GM12864 (cell line): ENCODE results near the gene CLEC11A.

ENCODE experiments used
- DNase-seq: peaks from one replicate; pipeline ENCODE4 v3.0.0-alpha.2; 2011; ENCODE audit warnings: low read depth
- H3K4me3 ChIP-seq: 2 replicates; pipeline ENCODE4 v1.5.1; 2011; ENCODE audit warnings: mild to moderate bottlenecking, low read depth, low read length, control low read depth
- TF ChIP-seq, protein P1 (sequence below): IDR thresholded peaks from 2 replicates; pipeline ENCODE4 v1.5.1; 2011; ENCODE audit warnings: low read depth, mild to moderate bottlenecking, moderate library complexity, low read length, control low read depth, inconsistent platforms; ENCODE audit errors: missing control alignments

CLEC11A gene

DNA sequence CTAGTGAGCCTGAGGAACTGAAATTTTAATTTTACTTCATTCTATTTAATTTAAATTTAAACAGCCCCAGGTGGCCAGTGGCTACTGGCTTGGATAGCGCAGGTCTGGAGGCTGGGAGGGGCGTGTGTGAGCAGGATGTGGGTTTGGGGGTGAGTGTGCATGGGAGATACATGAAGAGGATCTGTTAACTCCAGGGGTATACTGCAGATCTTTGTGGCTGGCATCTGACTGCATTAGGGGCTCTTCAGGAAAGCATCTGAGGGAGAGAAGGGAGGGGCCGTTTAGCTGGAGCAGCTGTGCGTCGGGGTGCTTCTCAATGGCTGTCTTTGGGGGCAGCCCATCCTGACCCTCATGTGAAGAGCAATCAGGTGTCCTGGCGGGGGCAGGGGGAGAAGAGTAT lies 10.3 kb upstream of the CLEC11A start:
- H3K4me3 ChIP-seq: no peak overlapping the region
- no peak for DNase-seq
- TF ChIP-seq, protein P1, sequence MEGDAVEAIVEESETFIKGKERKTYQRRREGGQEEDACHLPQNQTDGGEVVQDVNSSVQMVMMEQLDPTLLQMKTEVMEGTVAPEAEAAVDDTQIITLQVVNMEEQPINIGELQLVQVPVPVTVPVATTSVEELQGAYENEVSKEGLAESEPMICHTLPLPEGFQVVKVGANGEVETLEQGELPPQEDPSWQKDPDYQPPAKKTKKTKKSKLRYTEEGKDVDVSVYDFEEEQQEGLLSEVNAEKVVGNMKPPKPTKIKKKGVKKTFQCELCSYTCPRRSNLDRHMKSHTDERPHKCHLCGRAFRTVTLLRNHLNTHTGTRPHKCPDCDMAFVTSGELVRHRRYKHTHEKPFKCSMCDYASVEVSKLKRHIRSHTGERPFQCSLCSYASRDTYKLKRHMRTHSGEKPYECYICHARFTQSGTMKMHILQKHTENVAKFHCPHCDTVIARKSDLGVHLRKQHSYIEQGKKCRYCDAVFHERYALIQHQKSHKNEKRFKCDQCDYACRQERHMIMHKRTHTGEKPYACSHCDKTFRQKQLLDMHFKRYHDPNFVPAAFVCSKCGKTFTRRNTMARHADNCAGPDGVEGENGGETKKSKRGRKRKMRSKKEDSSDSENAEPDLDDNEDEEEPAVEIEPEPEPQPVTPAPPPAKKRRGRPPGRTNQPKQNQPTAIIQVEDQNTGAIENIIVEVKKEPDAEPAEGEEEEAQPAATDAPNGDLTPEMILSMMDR: no peak

DNA sequence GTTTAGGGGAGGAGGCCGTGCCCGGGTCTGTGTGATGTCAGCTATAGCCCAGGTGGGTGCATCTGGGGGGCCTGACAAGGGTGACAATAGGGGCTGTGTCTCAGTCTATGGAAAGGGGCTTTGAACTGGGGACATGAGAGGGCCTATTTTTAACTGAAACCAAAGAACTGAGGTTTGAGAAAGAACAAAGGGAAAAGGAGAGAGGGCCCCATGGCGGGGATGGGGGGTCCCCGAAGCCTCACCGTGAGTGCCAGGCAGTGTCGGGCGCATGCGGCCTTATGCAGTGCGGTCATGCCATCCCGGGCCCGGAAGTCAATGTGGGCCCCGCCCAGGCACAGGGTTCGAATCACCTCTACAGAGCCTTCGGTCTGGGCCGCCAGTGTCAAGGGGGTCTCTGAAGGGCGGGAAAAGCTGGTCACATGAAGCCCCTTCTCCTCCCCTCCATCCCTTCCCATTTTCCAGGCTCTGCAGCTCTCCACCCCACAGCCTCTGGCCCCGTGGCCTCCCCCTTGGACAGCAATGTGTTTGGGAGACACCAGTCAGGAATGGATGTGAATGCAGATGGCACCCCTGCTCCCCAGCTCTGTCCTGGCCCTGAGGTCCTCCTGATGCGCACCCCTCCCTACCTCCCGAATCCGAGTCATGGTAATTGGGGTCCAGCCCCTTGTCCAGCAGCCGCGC lies 9.5 kb upstream of the CLEC11A start:
- no peak overlapping the region for H3K4me3 ChIP-seq
- TF ChIP-seq, protein P1: no peak
- DNase-seq: no peak

DNA sequence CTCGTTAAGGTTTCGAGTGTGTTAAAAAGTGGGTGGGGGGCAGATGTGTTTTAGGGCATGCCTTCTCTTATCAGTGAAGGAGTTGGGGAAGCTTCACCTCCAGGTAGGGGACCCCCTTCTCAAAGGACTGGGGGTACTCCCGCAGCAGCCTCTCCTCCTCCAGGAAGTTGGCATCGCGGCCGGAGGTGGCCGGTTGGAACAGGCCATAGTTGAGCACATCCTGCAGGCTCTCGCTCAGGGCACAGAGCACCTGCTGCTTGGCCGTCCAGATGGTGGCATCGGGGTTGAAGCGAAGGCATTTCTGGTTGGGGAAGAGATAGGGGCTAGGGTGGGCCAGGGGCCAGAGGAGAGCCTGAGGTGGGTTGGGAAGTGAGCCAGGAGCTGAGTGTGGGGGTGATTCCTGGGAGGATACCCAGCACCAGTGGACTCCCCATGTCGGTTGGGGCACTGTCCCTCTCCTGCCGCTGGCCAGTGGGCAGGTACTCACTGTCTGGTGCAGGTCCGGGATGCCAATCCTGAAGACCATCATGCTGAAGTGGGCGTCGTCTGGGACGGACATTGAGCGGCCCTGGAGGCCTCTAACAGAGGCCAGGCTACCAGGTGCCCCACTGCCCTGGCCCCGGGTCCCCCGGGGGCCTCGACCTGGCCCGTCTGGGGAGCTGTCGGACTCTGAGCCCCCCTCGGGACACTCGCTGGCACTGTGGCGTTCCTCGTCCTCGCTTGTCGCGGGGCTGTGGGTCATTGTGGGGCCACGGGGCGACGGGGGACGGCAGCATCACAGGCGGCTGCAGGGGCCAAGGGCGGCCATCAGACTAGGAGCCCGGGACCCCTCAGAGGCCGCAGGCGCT lies 6.8 kb upstream of the CLEC11A start:
- H3K4me3 ChIP-seq: no peak overlapping the region
- TF ChIP-seq, protein P1: no peak
- no peak for DNase-seq

DNA sequence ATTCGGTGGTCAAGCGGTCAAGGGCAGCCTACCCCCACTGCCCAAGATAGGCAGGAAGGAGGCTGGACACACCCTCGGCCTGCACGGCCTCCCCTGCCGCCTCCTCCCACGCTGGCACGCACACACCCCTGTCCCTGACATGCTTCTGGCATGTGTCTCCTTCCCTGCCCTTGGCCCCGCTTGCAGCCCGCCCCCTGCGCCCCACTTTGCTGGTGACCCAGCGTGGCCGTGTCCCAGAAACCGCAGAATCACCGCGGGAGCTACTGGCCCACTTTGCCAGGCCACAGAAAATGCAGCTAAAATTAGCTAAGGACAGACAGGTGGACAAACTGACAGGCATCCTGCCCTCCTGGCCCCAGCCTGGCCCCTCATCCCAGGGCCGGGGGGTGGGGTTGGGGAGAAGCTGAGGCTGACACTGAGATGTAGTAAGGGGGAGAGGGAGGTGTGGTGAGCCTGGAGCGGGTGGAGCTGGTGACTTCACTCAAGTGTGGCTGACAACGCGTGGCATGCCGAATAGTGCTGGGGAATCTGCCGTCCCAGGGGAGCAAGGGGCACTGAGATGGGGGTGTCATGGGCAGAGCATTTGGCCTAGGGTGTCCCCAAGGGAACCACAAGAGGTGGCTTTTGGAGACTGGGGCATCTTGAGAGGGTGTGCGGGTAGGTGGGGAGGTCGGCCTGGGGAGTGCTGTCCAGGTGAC lies 6.0 kb upstream of the CLEC11A start:
- TF ChIP-seq, protein P1: no peak
- DNase-seq: no peak
- H3K4me3 ChIP-seq: no peak overlapping the region

DNA sequence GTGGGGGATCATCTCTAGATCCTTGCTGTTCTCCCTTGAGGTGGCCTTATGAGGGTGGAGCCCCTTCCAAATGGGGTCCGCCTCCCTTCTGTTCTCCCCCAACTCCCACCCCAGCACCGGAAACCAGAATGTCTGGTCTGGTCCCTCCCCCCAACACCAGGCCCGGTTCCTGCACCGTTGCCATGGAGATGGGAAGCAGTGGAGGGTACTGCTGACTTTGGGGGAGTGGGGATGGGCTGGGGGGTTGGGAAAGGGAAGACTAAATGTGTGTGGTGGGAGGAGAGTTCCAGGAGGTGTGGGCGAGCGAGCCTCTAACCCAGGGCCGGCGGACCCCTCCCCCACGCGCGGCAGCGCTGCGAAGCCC lies 5.3 kb upstream of the CLEC11A start:
- DNase-seq: no peak
- TF ChIP-seq, protein P1: no peak
- no peak overlapping the region for H3K4me3 ChIP-seq

DNA sequence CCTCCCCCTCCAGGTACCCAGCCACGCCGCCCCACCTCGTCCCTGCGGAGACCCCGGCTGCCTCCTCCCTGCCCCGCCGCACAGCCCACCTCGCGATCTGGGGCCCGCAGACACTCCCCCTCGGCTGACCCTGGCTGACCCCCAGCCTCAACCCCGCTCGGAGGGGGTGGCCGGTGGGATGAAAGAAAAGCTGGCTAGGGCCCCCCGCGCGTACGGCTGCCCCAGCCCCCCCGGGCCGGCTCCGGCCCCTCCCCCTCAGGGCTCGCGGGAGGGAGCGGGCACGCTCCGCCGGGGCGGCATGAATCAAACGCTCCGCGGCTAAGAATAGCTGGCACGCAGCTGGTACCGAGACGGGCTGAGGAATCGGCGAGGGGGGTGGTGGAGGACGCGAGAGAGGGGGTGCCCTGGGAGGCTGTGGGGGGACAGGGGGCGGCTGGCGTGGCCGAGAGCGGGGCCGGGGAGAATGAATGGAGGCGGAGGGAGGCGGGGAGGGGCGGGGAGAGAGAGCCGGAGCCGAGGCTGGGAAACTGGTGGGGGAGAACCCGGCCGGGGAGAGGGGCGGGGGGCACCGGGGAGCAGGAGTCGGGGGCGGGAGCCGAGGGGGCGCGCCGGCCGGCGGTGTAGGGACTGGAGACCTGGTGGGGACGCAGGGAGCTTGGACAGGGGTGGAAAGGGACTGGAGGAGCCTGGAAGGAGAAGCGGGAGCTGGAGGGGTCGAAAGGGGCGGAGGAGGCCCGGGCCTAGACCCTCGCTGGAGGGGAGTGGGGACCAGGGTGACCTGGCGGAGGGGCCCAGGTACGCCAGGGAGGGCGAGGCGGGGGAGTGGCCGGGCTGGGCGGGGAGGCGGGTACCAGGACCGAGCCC lies 4.7 kb upstream of the CLEC11A start:
- DNase-seq: no peak
- TF ChIP-seq, protein P1: no peak
- H3K4me3 ChIP-seq: no peak overlapping the region
